ENCODE data around the gene GLI3.

Gene GLI3

GRCh38 chr7:42022791-42023190, 214.2 kb downstream of the GLI3 start:
- DNase-seq, result no peak

DNA sequence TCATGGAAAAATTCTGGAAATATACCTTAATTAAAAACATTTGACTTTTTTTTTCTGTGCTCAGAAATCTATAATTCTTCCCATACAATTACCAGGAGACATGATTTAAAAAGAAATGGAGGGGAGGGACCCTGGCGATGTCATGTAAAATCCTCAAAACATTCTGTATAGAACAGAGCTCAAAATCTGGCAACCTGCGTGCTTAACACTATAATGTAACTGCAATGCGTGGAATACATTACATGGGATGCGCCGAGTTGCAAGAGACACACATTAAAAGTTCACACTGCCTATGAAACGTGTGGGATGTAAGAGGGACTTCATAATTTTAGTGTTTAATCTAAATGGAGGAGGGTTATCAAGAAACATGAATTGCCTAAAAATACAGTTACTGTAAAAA, 215.0 kb downstream of the GLI3 start:
- DNase-seq, result no peak

DNA sequence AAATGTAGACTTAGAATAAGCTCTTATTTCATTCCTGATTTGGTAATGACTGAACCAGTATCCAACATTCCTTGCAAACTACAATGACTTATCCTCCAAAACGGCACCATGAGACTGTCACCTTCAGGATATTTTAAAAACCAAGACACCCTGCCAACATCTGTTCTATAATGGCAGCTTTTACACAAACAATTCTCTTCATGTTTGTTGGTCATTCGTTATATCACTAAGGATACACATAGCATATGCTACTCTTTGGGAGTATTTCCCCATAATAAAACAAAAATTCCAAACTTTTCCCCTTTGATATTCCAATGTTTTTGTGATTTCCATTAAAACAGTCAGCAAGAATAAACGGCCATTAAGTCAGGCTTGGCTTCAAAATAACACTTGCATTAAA, 215.4 kb downstream of the GLI3 start:
- no peak for DNase-seq

DNA sequence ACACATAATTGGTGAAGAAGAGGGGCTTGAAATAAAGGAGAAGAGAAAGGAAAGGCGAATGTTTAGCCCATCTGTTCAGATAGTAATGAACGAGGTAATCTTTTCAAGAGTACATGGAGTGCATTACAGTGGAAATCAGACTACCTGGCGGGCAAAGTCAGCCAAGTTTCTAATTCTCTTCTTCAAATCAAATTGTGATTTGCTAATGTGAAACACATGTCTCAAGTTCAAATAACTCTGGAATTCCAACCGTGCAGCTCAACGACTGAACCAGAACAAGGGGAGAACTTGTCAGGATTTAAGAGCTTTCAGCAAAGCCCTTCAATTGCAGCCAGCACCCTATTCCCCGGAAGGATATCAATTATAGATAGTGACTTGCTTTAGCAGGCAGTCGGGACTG, 216.9 kb downstream of the GLI3 start:
- no peak for DNase-seq

GRCh38 chr7:42017349-42017986, 219.5 kb downstream of the GLI3 start:
- DNase-seq, result no peak

GRCh38 chr7:42016517-42016916, 220.5 kb downstream of the GLI3 start:
- DNase-seq, result no peak

DNA sequence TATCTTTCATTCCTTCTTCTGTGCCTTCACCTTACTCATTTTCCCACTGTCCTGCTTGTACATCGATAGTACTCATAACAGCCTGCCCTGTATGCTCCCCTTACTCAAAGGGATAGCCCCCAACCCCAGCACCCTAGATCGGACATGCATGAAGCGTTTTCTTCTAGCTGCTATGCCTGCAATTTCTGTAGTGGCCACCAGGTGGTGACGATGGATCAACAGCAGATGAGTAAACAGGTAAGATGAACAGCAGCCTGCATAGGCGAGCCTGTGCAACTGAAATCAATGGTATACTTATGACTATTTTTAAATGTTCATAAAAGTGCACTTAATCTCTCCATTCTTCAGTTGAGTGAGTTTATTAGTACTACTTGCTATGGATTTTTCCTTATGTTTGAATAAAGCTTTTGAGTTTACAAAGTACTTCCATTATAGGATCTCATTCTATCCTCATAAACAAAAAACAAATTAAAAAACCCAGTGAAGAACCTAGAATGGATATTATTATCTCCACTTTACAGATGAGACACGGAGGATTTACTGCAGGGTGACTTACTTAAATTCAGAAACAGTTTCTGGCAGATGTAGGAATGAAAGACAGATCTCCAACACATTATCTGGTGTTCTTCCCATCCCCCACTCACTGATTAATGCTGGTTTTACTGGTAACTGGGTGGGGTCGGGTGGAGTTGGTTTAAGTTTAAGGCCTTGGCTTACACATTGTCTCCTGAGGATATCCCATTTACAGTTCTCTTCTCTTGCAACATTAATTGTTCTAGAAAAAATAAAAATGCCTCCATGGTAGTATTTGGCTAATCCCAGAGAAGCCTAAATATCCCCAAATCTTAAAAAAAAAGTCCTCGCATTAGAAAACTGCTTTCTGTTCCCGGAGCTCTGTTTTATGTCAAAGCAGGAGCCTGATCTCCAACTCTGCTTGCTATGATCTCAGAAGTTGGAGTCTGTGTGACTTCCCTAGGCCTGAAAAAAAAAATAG, 222.1 kb downstream of the GLI3 start:
- DNase-seq, result no peak

GRCh38 chr7:42012786-42013360, 224.1 kb downstream of the GLI3 start:
- DNase-seq, result no peak

DNA sequence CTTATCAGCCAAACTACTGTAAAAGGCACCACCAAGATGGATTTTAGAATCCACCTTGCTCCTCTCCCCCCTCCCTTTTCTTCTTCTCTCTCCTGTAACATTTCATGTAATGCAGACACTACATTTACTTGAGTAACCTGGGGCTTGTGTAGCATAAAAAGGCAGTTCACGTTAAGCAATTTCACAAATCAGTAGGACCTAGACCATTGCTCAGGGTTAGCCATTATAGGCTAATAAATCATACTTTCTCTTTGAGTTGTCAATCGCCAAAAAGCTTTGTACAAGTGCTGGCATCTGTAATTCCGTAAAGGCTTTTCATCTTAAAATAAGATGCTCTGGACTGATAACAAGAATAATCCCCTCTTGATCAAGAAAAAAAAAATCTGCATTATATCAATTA, 224.7 kb downstream of the GLI3 start:
- DNase-seq, result no peak

DNA sequence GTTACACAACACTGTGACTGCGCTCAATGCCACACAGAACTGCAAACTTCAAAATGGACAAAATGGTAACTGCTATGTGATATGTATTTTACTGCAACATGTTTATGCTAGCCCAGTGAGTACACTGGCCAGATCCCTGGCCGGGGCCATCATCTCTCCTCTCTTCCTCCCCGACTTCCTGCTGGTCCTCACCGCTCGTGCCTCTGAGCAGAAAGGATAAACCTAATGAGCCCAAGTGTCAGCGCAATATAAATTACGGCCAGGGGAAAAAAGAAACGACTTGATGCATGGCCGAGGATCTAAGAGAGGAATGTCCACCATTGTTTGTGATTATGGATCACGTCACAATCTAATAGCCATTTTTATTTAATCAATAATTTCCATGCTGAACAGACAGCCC, 225.2 kb downstream of the GLI3 start:
- DNase-seq, result no peak

GRCh38 chr7:42010751-42011150, 226.3 kb downstream of the GLI3 start:
- no peak for DNase-seq

- DNase-seq, result no peak
Observed at GRCh38 chr7:42006801-42007513, 230.1 kb downstream of the GLI3 start.

DNA sequence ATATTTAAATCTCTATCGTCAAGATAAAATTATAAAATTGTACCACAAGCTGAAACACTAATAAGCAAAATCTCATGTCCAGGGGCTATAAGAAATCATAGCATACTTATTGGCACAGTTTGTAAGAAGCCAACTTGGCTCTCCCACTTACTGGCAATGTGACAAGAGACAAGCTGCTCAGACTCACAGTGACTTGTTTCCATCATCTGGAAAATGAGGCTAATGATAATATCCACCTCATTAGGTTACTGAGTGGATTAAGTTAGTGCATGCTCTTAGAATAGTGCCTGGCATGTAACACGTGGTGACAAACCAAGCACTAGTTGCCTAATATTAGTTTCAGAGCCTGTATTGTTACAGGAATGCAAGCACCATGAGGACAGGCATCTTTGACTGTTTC, 234.4 kb downstream of the GLI3 start:
- no peak for DNase-seq

GRCh38 chr7:41999736-42000283, 237.2 kb downstream of the GLI3 start:
- DNase-seq, result no peak

DNA sequence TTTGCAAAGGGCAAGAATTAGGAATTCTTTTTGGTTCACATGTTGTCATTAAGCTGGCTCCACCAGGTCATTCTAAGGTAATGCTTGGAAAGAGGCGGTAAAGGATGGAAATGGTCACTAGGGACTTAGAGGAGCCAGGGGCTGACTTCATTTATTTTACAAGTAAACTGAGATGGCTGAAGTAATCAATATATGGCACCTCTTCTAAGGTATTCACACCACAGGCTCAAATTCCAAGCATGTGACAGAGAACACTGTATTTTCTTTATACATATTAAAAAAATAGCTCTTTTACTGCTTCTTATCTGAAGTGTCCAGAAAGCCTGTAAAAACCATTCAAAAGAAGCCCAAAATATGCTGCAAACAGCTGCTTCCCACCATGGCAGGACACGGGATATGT, 239.0 kb downstream of the GLI3 start:
- DNase-seq, result no peak

GRCh38 chr7:41997151-41997550, 239.9 kb downstream of the GLI3 start:
- no peak for DNase-seq

- no peak for DNase-seq
Observed at GRCh38 chr7:41996381-41997035, 240.5 kb downstream of the GLI3 start.

GRCh38 chr7:41995632-41996271, 241.3 kb downstream of the GLI3 start:
- DNase-seq, result no peak

GRCh38 chr7:41994746-41995110, 242.3 kb downstream of the GLI3 start:
- DNase-seq, result no peak

DNA sequence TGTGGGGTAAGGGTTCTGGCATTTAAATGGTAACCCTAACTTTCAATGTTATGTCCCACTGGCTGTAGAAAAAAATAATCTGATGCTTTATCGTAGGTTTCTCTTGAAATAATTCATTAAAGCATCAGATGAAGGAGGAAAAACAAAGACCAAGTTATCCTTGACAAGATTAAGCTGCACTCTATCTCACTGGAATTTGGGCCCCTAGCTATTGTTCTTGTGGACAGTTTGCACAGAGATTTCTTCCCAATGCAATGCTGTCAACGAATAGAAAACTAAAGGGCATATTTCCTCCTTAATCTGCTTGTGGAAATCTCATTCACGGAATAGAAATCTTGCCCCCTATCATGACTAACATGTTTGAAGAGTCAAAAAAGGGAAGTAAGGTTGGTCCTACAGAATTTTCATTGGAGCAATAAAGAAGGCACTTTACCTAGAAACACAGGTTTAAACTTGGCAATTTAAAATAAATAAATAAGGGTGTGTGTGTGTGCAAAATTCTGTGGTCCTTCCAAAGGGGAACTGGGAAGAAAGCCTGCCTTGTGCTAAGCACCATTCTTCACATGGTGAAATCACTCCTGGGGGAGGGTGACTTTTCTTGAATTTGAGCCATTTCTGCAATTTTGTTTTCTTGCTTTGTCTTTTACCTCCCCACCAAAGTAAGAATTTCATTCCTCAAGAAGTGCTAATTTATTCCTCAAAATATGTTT, 242.8 kb downstream of the GLI3 start:
- no peak for DNase-seq

All from activated CD4-positive, alpha-beta T cell treated with anti-CD3 and anti-CD28 coated beads for 1 hour (primary cell).